ENCODE data around the gene RAVER1. TPM values are rescaled to one million over a fixed set of nuclear protein-coding genes. Genes with fewer than 3 reads are reported as not detected.

Gene RAVER1
- polyA plus RNA-seq, 3 donors from 2014 or later, result 8.7 to 31.5 (median 9.7) TPM

- Mint-ChIP-seq H3K4me3 (no peak overlapping the region), H3K27me3 (ENCODE audit: low read depth in 3 of 3) (peaks cover 3 to 6% (median 4%) of the 10 kb centered on the region in 3 donors), H3K36me3 (peaks cover 9 to 13% (median 10%) of the 10 kb centered on the region in 3 donors), H3K27ac (no peak overlapping the region), H3K9me3 (no peaks in the 10 kb centered on the region), H3K4me1 (peaks cover 17 to 20% of the 10 kb centered on the region in 2 donors)
- DNase-seq, result no peak
Observed at GRCh38 chr19:10318807-10319682, 14.3 kb downstream of the RAVER1 start.

GRCh38 chr19:10317857-10318462 is 15.4 kb downstream of the RAVER1 start:
- DNase-seq, result no peak
- H3K9me3 Mint-ChIP-seq, result no peaks in the 10 kb centered on the region
- H3K36me3 Mint-ChIP-seq, result peaks cover 9 to 14% (median 13%) of the 10 kb centered on the region in 3 donors
- peaks cover 3 to 6% (median 4%) of the 10 kb centered on the region in 3 donors for H3K27me3 Mint-ChIP-seq (ENCODE audit: low read depth in 3 of 3)
- no peak overlapping the region for H3K4me3 Mint-ChIP-seq
- H3K4me1 Mint-ChIP-seq, result peaks cover 17 to 20% of the 10 kb centered on the region in 2 donors
- H3K27ac Mint-ChIP-seq, result no peak overlapping the region

GRCh38 chr19:10317045-10317856 is 16.1 kb downstream of the RAVER1 start:
- Mint-ChIP-seq H3K4me3 (peak overlapping the region in 2 of 5 donors; percentile 47 to 62), H3K4me1 (peaks cover 17 to 20% of the 10 kb centered on the region in 2 donors), H3K27ac (no peak overlapping the region), H3K27me3 (ENCODE audit: low read depth in 3 of 3) (peaks cover 3 to 6% (median 4%) of the 10 kb centered on the region in 3 donors), H3K9me3 (no peaks in the 10 kb centered on the region), H3K36me3 (peaks cover 9 to 14% (median 13%) of the 10 kb centered on the region in 3 donors)
- no peak for DNase-seq

- peaks cover 4 to 8% (median 7%) of the 10 kb centered on the region in 3 donors for H3K36me3 Mint-ChIP-seq
- H3K27ac Mint-ChIP-seq, result peak overlapping the region; percentile 70 to 93 (median 80)
- H3K9me3 Mint-ChIP-seq, result no peaks in the 10 kb centered on the region
- peaks cover 2 to 6% (median 3%) of the 10 kb centered on the region in 3 donors for H3K27me3 Mint-ChIP-seq (ENCODE audit: low read depth in 3 of 3)
- peaks cover 17 to 20% of the 10 kb centered on the region in 2 donors for H3K4me1 Mint-ChIP-seq
- no peak for DNase-seq
- peak overlapping the region; percentile 80 to 91 (median 89) for H3K4me3 Mint-ChIP-seq
Observed at GRCh38 chr19:10316229-10317044, 16.9 kb downstream of the RAVER1 start.

GRCh38 chr19:10315335-10316214 is 17.8 kb downstream of the RAVER1 start, which contains the start of gene FDX2:
Gene FDX2, minus strand, starts transcription at chr19:10316015. Its CDS starts 19 bp downstream, at chr19:10315996.
- H3K27ac Mint-ChIP-seq, result peak within 1 kb of the TSS; percentile 75 to 93 (median 80)
- DNase-seq, result peak; percentile 80 to 82 (median 80)
- H3K4me1 Mint-ChIP-seq, result peaks cover 17 to 20% of the 10 kb centered on the region in 2 donors
- peaks cover 4 to 8% (median 7%) of the 10 kb centered on the region in 3 donors for H3K36me3 Mint-ChIP-seq
- peaks cover 2 to 6% (median 3%) of the 10 kb centered on the region in 3 donors for H3K27me3 Mint-ChIP-seq (ENCODE audit: low read depth in 3 of 3)
- no peaks in the 10 kb centered on the region for H3K9me3 Mint-ChIP-seq
- peak within 1 kb of the TSS; percentile 80 to 91 (median 89) for H3K4me3 Mint-ChIP-seq

GRCh38 chr19:10309423-10309822 is 23.9 kb downstream of the RAVER1 start, which contains the start of gene ZGLP1:
Gene ZGLP1, minus strand, starts transcription at chr19:10309815.
- Mint-ChIP-seq H3K36me3 (peaks cover 0 to 4% (median 0%) of the 10 kb centered on the region in 3 donors), H3K27ac (no peak within 1 kb of the TSS), H3K27me3 (ENCODE audit: low read depth in 3 of 3) (no peaks in the 10 kb centered on the region), H3K9me3 (no peaks in the 10 kb centered on the region), H3K4me1 (peaks cover 2 to 3% of the 10 kb centered on the region in 2 donors), H3K4me3 (no peak within 1 kb of the TSS)
- DNase-seq, result no peak

GRCh38 chr19:10306327-10306726 is 27.0 kb downstream of the RAVER1 start:
- no peak overlapping the region for H3K27ac Mint-ChIP-seq
- H3K36me3 Mint-ChIP-seq, result no peaks in the 10 kb centered on the region
- no peak for DNase-seq
- no peaks in the 10 kb centered on the region for H3K9me3 Mint-ChIP-seq
- H3K4me3 Mint-ChIP-seq, result no peak overlapping the region
- no peaks in the 10 kb centered on the region for H3K4me1 Mint-ChIP-seq
- no peaks in the 10 kb centered on the region for H3K27me3 Mint-ChIP-seq (ENCODE audit: low read depth in 3 of 3)

- no peak for DNase-seq
Observed at GRCh38 chr19:10305139-10305806, 28.1 kb downstream of the RAVER1 start.

GRCh38 chr19:10299545-10300458 is 33.5 kb downstream of the RAVER1 start:
- H3K27ac Mint-ChIP-seq, result peak overlapping the region in 1 of 6 donors; percentile 39
- peaks cover 2 to 11% (median 9%) of the 10 kb centered on the region in 3 donors for H3K27me3 Mint-ChIP-seq (ENCODE audit: low read depth in 3 of 3)
- H3K36me3 Mint-ChIP-seq, result no peaks in the 10 kb centered on the region
- DNase-seq, result no peak
- peaks cover 7 to 8% of the 10 kb centered on the region in 2 donors for H3K4me1 Mint-ChIP-seq
- H3K4me3 Mint-ChIP-seq, result no peak overlapping the region
- peaks cover 0 to 2% (median 0%) of the 10 kb centered on the region in 6 donors for H3K9me3 Mint-ChIP-seq

More at GRCh38 chr19:10305139-10305806, 28.1 kb downstream of the RAVER1 start:
- Mint-ChIP-seq H3K4me1 (no peaks in the 10 kb centered on the region), H3K27ac (no peak overlapping the region), H3K36me3 (no peaks in the 10 kb centered on the region), H3K27me3 (ENCODE audit: low read depth in 3 of 3) (no peaks in the 10 kb centered on the region), H3K4me3 (no peak overlapping the region), H3K9me3 (no peaks in the 10 kb centered on the region)

- Mint-ChIP-seq H3K36me3 (no peaks in the 10 kb centered on the region), H3K27ac (peak overlapping the region; percentile 31 to 95 (median 85))
Observed at GRCh38 chr19:10295847-10296591, 37.3 kb downstream of the RAVER1 start.

More at GRCh38 chr19:10295847-10296591, 37.3 kb downstream of the RAVER1 start:
- H3K4me3 Mint-ChIP-seq, result peak overlapping the region; percentile 87 to 95 (median 91)
- peaks cover 0 to 3% (median 0%) of the 10 kb centered on the region in 6 donors for H3K9me3 Mint-ChIP-seq
- H3K27me3 Mint-ChIP-seq (ENCODE audit: low read depth in 3 of 3), result peaks cover 29 to 43% (median 38%) of the 10 kb centered on the region in 3 donors
- no peak for DNase-seq
- H3K4me1 Mint-ChIP-seq, result peaks cover 31 to 35% of the 10 kb centered on the region in 2 donors

Data from immature natural killer cell (primary cell).